ENCODE measurements around the gene OPN4. TPM values are rescaled to one million over a fixed set of nuclear protein-coding genes. Genes with fewer than 3 reads are reported as not detected.

Gene OPN4
- total RNA-seq, 4 donors from 2014 or later, result 1.5 TPM; not detected in 3

- Histone ChIP-seq H3K4me3 (peak within 1 kb of the TSS; percentile 10 to 29 (median 16)), H3K27ac (peak within 1 kb of the TSS; percentile 73 to 90 (median 82)), H3K4me1 (peaks cover 23 to 41% (median 34%) of the 10 kb centered on the region in 4 donors), H3K36me3 (no peaks in the 10 kb centered on the region), H3K9me3 (no peaks in the 10 kb centered on the region), H3K27me3 (no peaks in the 10 kb centered on the region)
- WGBS, 2 donors (ENCODE audit: low coverage in 1 of 2), result 67% methylated on average over 19 of the region's 23 CpGs; no CpG with 5 or more reads in 1 of the 2 donors
- intact Hi-C loops (cut with DNase I; ENCODE audit: low total_unique reads) (no loop called here), in situ Hi-C loops (cut with MboI; ENCODE audit: low pct_ligation_motif_present in 1 of 4, low pct_unique_long_range_greater_than_20kb in 1 of 4, low sequenced_read_pairs in 3 of 4) (no loop called here)
- TF ChIP-seq EP300 (IDR thresholded peaks at IDR 0.05; ENCODE audit: low read depth) (no peak), POLR2A (IDR thresholded peaks at IDR 0.05) (peak; percentile 52), POLR2AphosphoS5 (IDR thresholded peaks at IDR 0.05) (peak; percentile 34 to 89 (median 75))
- TF ChIP-seq, protein P1, sequence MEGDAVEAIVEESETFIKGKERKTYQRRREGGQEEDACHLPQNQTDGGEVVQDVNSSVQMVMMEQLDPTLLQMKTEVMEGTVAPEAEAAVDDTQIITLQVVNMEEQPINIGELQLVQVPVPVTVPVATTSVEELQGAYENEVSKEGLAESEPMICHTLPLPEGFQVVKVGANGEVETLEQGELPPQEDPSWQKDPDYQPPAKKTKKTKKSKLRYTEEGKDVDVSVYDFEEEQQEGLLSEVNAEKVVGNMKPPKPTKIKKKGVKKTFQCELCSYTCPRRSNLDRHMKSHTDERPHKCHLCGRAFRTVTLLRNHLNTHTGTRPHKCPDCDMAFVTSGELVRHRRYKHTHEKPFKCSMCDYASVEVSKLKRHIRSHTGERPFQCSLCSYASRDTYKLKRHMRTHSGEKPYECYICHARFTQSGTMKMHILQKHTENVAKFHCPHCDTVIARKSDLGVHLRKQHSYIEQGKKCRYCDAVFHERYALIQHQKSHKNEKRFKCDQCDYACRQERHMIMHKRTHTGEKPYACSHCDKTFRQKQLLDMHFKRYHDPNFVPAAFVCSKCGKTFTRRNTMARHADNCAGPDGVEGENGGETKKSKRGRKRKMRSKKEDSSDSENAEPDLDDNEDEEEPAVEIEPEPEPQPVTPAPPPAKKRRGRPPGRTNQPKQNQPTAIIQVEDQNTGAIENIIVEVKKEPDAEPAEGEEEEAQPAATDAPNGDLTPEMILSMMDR (IDR thresholded peaks at IDR 0.05), result no peak
- DNase-seq, result peak; percentile 31
Observed at GRCh38 chr10:86668297-86669165, 14.2 kb downstream of the OPN4 start, which contains the start of gene LDB3. TSS of gene LDB3 (plus strand) at chr10:86668511. CDS start at chr10:86668692, 181 bp downstream.

GRCh38 chr10:86670290-86670811 lies 16.0 kb downstream of the OPN4 start:
- in situ Hi-C loops (cut with MboI; ENCODE audit: low pct_ligation_motif_present in 1 of 4, low pct_unique_long_range_greater_than_20kb in 1 of 4, low sequenced_read_pairs in 3 of 4), result no loop called here
- 69% methylated on average over 8 of the region's 8 CpGs; no CpG with 5 or more reads in 1 of the 2 donors for WGBS, 2 donors (ENCODE audit: low coverage in 1 of 2)
- intact Hi-C loops (cut with DNase I; ENCODE audit: low total_unique reads), result loop anchor here (2.0 kb wide), 1 partner anchor 268 kb away; no protein-coding TSS in a partner anchor
- peak overlapping the region; percentile 73 to 90 (median 82) for H3K27ac ChIP-seq
- peak overlapping the region in 2 of 4 donors; percentile 22 to 29 for H3K4me3 ChIP-seq
- H3K4me1 ChIP-seq, result peaks cover 28 to 52% (median 43%) of the 10 kb centered on the region in 4 donors
- DNase-seq, result no peak
- H3K27me3 ChIP-seq, result no peaks in the 10 kb centered on the region
- H3K9me3 ChIP-seq, result no peaks in the 10 kb centered on the region
- H3K36me3 ChIP-seq, result no peaks in the 10 kb centered on the region
- no peak for TF ChIP-seq POLR2A (IDR thresholded peaks at IDR 0.05)
- no peak for TF ChIP-seq POLR2AphosphoS5 (IDR thresholded peaks at IDR 0.05)
- TF ChIP-seq, protein P1 (IDR thresholded peaks at IDR 0.05), result no peak
- no peak for TF ChIP-seq EP300 (IDR thresholded peaks at IDR 0.05; ENCODE audit: low read depth)

DNA sequence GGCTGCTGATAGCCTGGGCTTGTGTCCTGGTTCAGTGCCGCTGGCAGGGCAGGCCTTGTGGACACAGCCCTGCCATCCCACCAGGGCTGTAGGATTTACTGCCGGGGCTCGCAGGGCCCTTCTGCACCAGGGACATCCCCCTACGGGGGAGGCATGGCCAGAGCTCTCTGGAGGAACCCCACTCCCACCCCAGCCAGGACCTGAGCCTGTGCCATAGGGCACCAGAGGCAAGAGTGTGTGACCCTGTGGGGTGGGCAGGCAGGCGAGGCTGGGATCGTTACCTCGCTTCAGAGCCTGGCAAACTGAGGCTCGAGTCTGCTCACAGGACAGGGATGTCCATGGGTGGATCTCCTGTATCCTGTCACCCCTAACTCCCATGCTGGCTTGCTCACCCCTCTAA lies 16.5 kb downstream of the OPN4 start:
- Histone ChIP-seq H3K9me3 (no peaks in the 10 kb centered on the region), H3K4me1 (peaks cover 28 to 52% (median 43%) of the 10 kb centered on the region in 4 donors), H3K27me3 (no peaks in the 10 kb centered on the region), H3K36me3 (no peaks in the 10 kb centered on the region), H3K27ac (peak overlapping the region; percentile 73 to 90 (median 82)), H3K4me3 (peak overlapping the region in 2 of 4 donors; percentile 22 to 29)
- TF ChIP-seq POLR2A (IDR thresholded peaks at IDR 0.05) (no peak), POLR2AphosphoS5 (IDR thresholded peaks at IDR 0.05) (no peak), EP300 (IDR thresholded peaks at IDR 0.05; ENCODE audit: low read depth) (no peak)
- TF ChIP-seq, protein P1 (IDR thresholded peaks at IDR 0.05), result no peak
- 83% methylated on average over 8 of the region's 8 CpGs; no CpG with 5 or more reads in 1 of the 2 donors for WGBS, 2 donors (ENCODE audit: low coverage in 1 of 2)
- intact Hi-C loops (cut with DNase I; ENCODE audit: low total_unique reads) (loop anchor here (2.0 kb wide), 1 partner anchor 268 kb away; no protein-coding TSS in a partner anchor), in situ Hi-C loops (cut with MboI; ENCODE audit: low pct_ligation_motif_present in 1 of 4, low pct_unique_long_range_greater_than_20kb in 1 of 4, low sequenced_read_pairs in 3 of 4) (no loop called here)
- DNase-seq, result no peak

DNA sequence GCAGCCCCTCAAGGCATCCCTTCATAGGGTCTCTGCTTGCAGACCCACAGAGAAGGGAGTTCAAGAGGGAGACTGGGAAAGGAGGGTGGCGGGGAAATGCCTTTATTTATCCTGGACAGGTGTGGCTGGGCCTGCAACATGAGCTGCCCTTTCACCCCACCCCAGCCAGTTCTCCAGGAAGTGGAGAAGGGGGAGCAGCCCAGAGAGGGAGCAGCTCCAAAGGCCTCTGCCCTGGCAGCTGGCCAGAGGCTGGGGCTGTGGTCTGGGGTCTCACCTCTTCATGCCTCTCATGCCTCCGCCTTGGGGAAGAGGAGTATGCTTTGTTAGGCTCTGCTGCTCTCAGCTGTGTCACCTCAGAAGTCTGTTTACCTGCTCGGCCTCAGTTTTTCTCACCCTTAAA lies 17.1 kb downstream of the OPN4 start:
- WGBS, 2 donors (ENCODE audit: low coverage in 1 of 2), result 60% methylated on average over 3 of the region's 3 CpGs; no CpG with 5 or more reads in 1 of the 2 donors
- DNase-seq, result peak; percentile 56
- Histone ChIP-seq H3K9me3 (no peaks in the 10 kb centered on the region), H3K27me3 (no peaks in the 10 kb centered on the region), H3K27ac (peak overlapping the region; percentile 73 to 90 (median 82)), H3K4me1 (peaks cover 28 to 52% (median 43%) of the 10 kb centered on the region in 4 donors), H3K36me3 (no peaks in the 10 kb centered on the region), H3K4me3 (peak overlapping the region in 1 of 4 donors; percentile 29)
- in situ Hi-C loops (cut with MboI; ENCODE audit: low pct_ligation_motif_present in 1 of 4, low pct_unique_long_range_greater_than_20kb in 1 of 4, low sequenced_read_pairs in 3 of 4), result no loop called here
- TF ChIP-seq POLR2AphosphoS5 (IDR thresholded peaks at IDR 0.05) (no peak), EP300 (IDR thresholded peaks at IDR 0.05; ENCODE audit: low read depth) (no peak), POLR2A (IDR thresholded peaks at IDR 0.05) (no peak)
- TF ChIP-seq, protein P1 (IDR thresholded peaks at IDR 0.05), result no peak
- intact Hi-C loops (cut with DNase I; ENCODE audit: low total_unique reads), result loop anchor here (2.0 kb wide), 1 partner anchor 269 kb away; no protein-coding TSS in a partner anchor

Data from transverse colon (tissue), 4 donors.